Measurements from ENCODE around the gene GRIN2D. TPM values are rescaled to one million over a fixed set of nuclear protein-coding genes. Genes with fewer than 3 reads are reported as not detected.

Gene GRIN2D
- total RNA-seq, 1 donor from 2014 or later, result under 0.01 TPM

DNA sequence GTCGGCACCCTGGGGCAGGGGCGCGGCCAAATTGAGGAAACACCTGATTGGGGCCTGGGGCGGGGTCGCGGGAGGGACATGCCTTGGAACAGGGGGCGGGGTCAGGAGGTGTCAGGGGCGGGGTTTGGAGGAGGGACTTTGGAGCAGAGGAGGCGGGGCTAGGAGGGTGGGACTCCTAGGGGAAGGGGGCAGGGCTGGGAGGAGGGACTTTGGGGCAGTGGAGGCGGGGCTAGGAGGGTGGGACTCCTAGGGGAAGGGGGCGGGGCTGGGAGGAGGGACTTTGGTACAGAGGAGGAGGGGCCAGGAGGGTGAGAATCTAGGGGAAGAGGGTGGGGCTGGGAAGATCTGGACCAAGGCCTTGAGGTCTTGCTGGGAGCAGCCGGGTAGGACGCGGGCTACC, 21.9 kb downstream of the GRIN2D start:
- no peak overlapping the region for H3K4me3 ChIP-seq (ENCODE audit: low read depth, low read length)
- peaks cover 4% of the 10 kb centered on the region for H3K27me3 ChIP-seq (ENCODE audit: control insufficient read depth, insufficient read depth, low read length)
- DNase-seq (ENCODE audit: low read depth), result peak; percentile 57
- no peaks in the 10 kb centered on the region for H3K36me3 ChIP-seq (ENCODE audit: control insufficient read depth, insufficient read depth, low read length)
- FAIRE-seq, result no peak
- TF ChIP-seq CTCF (IDR thresholded peaks at IDR 0.05; ENCODE audit: insufficient read depth, low read length, severe bottlenecking), result no peak

- DNase-seq (ENCODE audit: low read depth), result no peak
- Histone ChIP-seq H3K27me3 (ENCODE audit: control insufficient read depth, insufficient read depth, low read length) (peaks cover 4% of the 10 kb centered on the region), H3K36me3 (ENCODE audit: control insufficient read depth, insufficient read depth, low read length) (no peaks in the 10 kb centered on the region), H3K4me3 (ENCODE audit: low read depth, low read length) (no peak overlapping the region)
- no peak for FAIRE-seq
- TF ChIP-seq CTCF (IDR thresholded peaks at IDR 0.05; ENCODE audit: insufficient read depth, low read length, severe bottlenecking), result no peak
These were observed 22.3 kb downstream of the GRIN2D start for GRCh38 chr19:48415806-48416221.

- FAIRE-seq, result no peak
- TF ChIP-seq CTCF (IDR thresholded peaks at IDR 0.05; ENCODE audit: insufficient read depth, low read length, severe bottlenecking), result no peak
- H3K4me3 ChIP-seq (ENCODE audit: low read depth, low read length), result no peak overlapping the region
These were observed 24.0 kb downstream of the GRIN2D start for GRCh38 chr19:48417421-48417820.

DNA sequence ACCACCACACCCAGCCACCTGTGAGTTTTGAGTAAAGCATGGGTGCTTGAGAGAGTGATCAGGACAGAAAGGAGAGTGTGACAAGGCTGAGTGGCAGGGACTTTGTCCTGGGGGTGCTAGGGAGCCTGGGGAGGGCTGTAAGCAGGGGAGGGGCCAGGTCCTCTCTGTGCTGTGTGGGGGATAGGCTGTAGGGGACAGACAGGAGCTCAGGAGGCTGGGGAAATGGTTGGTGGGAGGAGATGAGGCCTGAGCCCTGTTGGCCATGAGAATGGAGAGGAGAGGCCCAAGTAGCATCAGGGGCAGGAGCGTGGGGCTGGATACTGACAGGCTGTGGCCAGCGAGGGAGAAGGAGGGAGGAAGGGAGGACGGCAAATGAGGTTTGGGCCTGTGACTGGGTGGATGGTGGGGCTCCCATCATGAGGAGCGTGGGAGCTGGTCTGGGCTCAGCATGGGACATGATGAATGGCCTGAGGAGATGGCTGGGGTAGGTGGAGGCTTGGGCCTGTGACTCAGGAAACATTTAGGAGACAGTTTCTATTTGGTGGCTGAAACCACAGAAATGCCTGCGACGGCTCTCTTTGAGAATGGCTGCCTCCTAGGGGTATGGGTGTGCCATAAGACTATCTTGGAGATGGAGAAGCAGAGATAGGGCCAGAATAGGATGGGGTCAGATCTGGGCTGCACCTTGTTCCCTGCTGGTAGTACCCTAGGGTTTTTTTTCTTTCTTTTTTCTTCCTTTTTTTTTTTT, 25.0 kb downstream of the GRIN2D start:
- Histone ChIP-seq H3K27me3 (ENCODE audit: control insufficient read depth, insufficient read depth, low read length) (peaks cover 4% of the 10 kb centered on the region), H3K4me3 (ENCODE audit: low read depth, low read length) (no peak overlapping the region), H3K36me3 (ENCODE audit: control insufficient read depth, insufficient read depth, low read length) (no peaks in the 10 kb centered on the region)
- FAIRE-seq (no peak), DNase-seq (ENCODE audit: low read depth) (no peak)
- no peak for TF ChIP-seq CTCF (IDR thresholded peaks at IDR 0.05; ENCODE audit: insufficient read depth, low read length, severe bottlenecking)

More at GRCh38 chr19:48417421-48417820, 24.0 kb downstream of the GRIN2D start:
- Histone ChIP-seq H3K36me3 (ENCODE audit: control insufficient read depth, insufficient read depth, low read length) (no peaks in the 10 kb centered on the region), H3K27me3 (ENCODE audit: control insufficient read depth, insufficient read depth, low read length) (peaks cover 4% of the 10 kb centered on the region)
- DNase-seq (ENCODE audit: low read depth), result no peak

DNA sequence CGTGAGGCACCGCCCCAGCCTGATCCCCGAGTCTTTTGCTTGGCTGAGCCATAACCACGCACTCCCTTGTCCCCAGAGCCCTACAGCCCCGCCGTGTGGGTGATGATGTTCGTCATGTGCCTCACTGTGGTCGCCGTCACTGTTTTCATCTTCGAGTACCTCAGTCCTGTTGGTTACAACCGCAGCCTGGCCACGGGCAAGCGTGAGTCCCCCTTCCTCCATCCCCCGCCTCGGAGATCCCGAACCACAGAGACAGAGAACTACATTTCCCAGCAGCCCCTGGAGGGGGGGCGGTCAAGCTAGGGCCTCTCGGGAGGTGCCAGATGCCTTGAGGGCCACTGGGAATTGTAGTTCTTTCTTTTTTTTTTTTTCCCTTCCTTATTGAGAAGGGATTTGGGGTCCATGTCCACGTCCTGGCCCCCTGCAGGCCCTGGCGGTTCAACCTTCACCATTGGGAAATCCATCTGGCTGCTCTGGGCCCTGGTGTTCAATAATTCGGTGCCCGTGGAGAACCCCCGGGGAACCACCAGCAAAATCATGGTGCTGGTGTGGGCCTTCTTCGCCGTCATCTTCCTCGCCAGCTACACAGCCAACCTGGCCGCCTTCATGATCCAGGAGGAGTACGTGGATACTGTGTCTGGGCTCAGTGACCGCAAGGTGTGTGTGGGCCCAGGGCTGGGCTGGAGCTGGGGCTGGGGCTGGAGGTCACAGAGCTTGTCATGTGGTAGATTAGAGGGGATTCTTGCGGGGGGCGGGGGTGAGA, 25.9 kb downstream of the GRIN2D start:
- FAIRE-seq, result no peak

More for the DNA sequence above, 25.9 kb downstream of the GRIN2D start:
- H3K27me3 ChIP-seq (ENCODE audit: control insufficient read depth, insufficient read depth, low read length), result peaks cover 4% of the 10 kb centered on the region
- no peak for TF ChIP-seq CTCF (IDR thresholded peaks at IDR 0.05; ENCODE audit: insufficient read depth, low read length, severe bottlenecking)
- no peaks in the 10 kb centered on the region for H3K36me3 ChIP-seq (ENCODE audit: control insufficient read depth, insufficient read depth, low read length)
- no peak overlapping the region for H3K4me3 ChIP-seq (ENCODE audit: low read depth, low read length)
- no peak for DNase-seq (ENCODE audit: low read depth)

Data from bronchial epithelial cell (primary cell).